HG03060 (cell line): Measurements from ENCODE around the gene TRAF3.
"Not testable (repeated sequence)": the region's sequence is repeated elsewhere in the genome, so short reads cannot be mapped to it uniquely, and the experiment has no call there.

ENCODE experiments used
- ATAC-seq: cut with Tn5 transposase; IDR thresholded peaks from one replicate; pipeline ENCODE4 v1.9.1; 2021; ENCODE audit warnings: low read depth, moderate number of reproducible peaks; ENCODE audit not compliant: unreplicated experiment

Gene TRAF3

DNA sequence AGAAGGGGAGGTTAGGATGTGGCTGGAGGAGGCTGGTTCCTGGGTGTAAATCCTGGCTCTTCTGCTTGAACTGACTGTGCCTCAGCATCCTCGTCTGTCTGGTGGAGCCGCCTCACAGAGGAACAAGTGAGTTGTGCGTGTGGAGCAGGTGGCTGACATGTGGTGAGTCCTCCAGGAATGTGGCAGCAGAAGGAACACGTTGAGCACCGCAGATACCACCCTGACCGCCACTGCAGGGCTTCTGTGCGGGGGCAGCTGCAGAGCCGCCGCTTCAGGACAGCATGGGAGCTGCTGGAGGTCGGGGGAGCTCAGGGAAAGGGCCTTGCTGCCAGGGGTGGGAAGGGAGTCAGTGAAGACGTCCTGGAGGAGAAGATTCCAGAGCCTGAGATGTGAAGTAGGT is 48.9 kb downstream of the TRAF3 start:
- ATAC-seq = no peak

DNA sequence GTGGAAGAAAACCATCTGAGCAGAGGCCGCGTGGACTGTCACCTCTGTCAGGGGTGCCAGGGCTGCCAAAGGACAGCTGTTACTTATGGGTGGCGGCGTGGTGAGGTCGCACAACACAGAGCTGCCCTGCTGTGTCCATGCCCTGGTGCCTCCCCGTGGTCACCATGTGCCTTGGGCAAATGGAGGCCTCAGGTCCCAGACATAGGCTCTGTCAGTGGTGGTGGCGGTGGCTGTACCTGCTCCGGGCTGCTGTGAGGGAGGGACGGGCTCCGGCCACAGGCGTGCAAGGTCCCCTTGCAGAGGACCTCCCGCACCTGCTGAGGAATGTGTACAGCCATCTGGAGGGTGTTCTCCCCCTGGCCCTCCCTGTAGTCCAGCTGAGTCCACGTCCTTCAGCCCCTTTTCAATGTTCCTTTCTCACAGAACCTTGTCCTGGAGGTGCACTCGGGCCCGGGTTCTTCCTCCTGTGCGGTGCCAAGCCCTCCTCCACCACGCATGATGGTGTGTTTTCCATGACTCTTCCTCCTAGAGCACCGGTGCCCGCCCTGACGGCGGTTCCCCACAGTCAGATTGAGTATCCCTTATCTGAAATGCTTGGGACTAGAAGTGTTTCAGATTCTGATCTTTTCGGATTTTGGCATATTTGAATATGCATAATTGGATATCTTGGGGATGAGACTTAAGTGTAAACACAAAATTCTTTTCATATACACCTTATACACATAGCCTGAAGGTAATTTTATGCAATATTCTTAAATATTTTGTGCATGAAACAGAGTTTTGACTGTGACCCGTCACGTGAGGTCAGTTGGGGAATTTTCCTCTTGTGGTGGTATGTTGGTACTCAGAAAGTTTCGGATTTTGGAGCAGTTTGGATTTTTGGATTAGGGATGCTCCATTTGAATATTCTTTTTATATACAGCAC is 49.8 kb downstream of the TRAF3 start:
- ATAC-seq = no peak

DNA sequence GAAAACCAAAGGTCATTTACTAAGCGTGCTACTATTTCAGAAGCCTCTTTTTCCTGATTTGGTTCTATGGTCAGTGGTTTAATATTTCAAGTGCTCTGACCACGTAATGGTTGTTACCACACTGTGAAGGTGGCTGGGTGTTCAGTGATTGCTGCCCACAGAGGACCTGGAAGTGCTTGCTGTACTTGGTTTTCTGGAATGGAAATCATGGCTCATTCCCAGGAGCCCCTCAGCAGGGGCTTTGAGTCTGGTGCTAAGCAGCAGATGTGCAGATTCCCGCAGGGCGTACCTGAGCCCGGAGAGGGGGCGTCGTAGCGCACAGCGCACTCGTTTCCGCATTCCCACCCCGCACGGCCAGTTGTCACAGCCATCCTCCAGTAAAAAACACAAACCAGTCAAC is 50.5 kb downstream of the TRAF3 start:
- no peak for ATAC-seq

DNA sequence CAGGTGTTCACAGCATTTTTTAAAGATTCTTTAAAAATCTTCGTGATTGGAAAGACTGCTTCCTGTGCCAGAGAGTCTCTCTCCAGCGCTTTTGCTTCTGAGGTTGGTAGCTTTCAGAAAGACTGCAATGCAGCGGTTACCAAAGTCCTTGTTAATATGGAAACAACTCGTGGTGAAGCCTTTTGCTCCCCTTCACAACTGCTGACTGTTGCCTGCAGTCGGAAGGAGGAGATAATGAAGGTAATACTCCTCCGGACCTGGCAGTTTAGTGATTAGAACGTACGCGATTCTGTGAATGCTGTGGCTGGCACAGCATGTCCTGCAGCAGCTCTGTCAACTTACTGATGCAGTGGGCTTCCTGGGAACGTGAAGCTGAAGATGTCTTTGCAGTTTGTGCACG is 50.9 kb downstream of the TRAF3 start:
- no peak for ATAC-seq

DNA sequence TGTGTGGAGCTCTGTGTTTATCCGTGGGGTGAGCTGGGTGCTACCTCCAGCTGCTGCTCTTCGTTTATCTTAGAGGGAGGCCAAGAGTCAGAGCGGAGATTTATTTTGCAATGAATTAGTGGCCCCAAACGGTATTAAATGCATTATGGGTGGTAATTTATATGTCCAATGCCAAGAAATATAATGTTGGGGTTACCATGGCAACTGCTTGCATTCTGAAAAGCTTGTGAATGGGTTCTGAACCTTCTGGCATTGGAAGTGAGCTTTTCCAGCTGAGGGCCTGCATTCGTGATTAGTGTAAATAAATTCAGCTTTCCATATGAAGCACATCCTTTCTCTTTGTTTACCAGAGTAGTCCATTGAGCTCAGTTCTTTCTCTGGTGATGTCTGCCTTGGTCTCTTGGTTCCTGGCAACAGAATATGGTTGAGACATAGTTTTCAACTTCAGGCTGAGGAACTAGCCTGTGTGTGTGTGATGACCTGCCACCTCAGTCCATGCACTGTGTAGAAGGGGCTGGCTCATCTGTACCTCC is 51.8 kb downstream of the TRAF3 start:
- ATAC-seq = no peak

DNA sequence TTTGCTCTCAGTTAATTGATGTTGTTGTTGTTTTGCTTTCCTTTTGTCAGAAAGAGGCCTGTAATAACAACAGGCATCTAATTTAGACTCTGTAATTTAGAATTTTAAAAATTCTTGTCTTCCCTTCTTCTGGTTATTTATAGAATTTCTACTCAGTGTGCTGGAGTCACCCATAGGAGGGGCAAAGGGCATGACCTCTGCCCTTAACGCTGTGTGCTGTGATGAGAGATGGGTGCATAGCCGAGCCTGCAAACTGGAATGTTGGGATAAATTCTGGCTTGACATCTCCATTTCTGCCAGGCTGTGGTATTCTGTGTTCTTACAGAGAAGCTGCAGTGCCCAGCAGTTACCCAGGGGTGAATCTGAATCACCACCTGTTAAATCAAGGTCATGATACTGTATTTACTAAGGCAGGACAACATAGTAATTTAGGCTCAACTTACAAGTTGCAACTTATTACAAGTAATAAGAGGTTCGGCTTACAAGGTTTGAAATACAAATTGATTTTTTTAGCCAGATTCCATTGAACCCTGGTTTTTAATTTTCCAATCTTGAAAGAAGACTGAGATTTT is 53.3 kb downstream of the TRAF3 start:
- ATAC-seq = no peak

DNA sequence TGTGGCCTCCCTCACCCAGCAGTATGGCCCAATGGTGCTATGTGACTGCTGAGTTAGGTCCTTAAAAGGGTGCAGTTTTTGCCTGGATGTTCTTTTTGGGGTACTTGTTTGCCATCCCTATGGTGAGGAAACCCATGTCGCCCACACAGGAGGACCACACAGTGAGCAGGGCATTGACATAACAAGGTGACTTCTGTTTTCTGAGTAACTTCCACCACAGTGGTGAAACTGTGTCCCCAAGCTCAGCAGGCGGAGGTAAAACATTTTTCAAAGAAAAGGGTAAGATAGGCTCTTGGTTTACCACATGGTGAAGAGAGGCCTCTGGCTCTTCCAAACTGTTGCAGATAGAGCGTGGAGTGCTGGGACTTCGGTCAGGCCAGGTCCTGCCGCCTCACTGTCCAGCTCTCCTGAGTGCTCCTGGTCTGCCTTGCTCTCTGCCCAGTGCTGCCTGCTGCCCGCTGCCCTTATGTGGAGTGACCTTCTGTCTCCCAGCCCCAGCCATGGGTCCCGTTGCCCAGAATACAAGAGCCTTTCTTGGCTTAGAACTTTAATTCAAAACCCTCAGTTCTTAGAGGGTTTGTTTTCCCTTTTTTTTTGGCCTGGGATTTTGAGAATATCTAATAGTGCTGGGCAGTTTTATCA is 54.0 kb downstream of the TRAF3 start:
- no peak for ATAC-seq

DNA sequence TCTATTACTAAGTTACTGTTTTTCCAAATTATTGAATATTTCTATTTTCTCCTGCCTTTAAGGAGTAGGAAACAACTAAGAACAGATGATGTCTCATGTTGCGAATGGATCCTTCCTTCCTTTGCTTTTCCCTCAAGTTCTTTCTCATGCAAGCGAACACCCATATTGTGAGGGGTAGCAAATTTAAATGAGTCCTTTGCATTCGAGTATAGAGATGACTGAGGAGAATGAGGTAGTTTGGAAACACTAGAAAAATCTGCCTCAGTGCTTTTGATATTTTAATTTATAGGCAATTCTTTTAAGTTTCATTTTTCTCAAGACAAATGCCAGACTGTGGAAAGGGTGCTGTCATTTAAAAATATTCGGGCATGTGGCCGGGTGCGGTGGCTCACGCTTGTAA is 56.1 kb downstream of the TRAF3 start:
- no peak for ATAC-seq

DNA sequence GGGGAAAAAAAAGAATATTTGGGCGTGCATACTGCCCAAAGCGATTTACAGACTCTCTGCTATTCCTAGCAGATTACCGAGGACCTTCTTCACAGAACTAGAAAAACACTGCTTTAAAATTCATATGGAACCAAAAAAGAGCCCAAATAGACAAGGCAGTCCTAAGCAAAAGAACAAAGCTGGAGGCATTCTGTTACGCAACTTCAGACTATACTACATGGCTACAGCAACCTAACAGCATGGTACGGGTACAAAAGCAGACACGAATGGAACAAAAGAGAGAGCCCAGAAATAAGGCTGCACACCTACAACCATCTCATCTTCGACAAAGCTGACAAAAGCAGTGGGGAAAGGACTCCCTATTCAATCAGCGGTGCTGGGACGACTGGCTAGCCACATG is 56.7 kb downstream of the TRAF3 start:
- ATAC-seq = no peak

DNA sequence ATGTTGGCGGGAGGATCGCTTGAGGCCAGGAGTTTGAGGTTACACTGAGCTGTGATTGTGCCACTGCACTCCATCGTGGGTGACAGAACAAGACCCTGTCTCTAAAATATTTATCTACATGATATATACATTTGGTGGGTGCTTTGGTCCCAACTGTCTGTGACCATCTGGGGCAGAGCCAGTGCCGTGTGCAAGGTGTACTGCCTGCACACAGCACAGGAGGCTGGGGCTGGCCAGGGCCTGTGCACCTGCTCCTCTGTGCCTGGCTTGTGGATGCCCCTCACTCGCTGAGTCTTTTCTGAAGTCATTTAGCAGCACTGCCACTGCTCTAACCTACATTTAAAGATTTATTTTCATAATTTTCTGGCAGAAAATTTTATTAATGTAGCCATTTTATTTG is 58.7 kb downstream of the TRAF3 start:
- ATAC-seq = no peak

DNA sequence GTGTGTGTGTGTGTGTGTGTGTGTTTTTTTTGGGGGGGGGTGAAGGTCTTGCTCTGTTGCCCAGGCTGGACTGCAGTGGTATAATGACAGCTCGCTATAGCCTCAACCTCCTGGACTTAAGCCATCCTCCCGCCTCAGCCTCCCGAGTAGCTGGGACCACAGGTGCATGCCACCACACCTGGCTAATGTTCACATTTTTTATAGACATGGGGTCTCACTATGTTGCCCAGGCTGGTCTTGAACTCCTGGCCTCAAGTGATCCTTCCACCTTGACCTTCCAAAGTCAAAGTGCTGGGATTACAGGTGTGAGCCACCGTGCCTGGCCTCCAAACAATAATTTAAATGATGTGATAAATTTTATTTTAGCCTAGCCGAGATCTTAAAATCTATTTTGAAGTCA is 59.9 kb downstream of the TRAF3 start:
- not testable (repeated sequence) for ATAC-seq

DNA sequence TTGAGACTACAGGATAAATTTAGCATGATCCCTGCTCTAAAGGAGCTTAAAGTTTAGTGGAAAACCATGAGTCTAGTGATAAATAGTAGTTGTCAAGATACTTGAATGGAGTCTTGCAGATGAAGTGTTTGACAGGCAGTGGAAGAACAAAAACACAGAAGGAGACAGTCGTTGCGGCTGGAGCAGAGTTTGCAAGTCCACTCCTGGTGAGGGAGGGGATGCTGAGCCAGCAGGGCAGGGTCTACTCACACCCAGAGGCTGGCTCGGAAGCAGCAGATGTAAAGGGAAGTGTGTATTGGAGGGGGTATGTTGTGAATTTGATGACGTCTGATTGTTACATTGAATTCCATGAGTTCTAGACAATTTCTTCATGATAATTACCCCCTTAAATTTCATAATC is 61.3 kb downstream of the TRAF3 start:
- no peak for ATAC-seq

DNA sequence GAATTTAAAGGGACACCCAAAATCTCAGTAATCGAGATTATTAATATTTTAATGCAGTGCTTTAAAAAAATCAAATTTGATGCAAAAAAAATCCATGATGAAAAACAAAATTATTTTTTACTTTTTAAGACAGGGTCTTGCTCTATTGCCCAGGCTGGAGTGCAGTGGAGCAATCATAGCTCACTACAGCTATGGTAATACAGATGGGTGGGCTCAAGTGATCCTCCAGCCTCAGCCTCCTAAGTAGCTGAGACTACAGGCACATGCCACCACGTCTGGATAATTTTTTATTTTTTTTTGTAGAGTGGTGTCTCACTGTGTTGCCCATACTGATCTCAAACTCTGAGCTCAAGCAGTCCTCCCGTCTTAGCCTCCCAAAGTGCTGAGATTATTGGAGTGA is 62.9 kb downstream of the TRAF3 start:
- ATAC-seq = no peak

DNA sequence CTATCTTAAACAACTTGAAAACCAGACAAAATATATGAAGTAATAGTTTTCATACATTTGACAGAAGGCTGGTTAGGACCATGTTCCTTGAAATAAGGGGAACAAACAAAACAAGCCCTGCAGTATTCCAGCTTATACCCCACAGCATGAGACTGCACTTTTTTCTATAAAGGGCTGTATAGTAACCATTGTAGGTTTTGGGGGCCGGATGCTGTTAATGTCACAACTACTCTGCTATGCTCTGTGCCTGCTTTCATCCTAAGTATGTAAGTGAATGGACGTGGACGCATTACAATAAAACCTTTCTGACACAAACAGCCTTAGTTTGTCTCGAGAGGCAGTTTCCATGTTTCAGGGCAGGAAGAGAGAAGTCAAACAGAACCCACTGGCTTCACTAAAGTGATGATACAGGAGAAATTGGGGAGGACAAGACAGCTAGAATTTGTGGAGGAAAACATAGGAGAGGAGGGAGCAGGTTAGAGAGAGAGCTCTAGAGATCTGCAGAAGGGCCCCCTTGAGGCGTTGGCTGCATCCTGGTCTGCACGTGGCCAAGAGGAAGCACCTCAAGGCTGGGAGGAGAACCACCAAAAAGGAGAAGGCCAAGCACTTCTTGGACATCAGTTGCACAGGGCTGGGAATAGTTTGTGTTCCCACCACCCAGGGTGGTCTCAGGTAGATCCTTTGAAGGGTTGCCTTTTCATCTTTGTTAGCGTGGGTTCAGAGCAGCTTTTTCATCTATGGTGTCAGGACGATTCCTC is 63.7 kb downstream of the TRAF3 start:
- ATAC-seq = no peak

DNA sequence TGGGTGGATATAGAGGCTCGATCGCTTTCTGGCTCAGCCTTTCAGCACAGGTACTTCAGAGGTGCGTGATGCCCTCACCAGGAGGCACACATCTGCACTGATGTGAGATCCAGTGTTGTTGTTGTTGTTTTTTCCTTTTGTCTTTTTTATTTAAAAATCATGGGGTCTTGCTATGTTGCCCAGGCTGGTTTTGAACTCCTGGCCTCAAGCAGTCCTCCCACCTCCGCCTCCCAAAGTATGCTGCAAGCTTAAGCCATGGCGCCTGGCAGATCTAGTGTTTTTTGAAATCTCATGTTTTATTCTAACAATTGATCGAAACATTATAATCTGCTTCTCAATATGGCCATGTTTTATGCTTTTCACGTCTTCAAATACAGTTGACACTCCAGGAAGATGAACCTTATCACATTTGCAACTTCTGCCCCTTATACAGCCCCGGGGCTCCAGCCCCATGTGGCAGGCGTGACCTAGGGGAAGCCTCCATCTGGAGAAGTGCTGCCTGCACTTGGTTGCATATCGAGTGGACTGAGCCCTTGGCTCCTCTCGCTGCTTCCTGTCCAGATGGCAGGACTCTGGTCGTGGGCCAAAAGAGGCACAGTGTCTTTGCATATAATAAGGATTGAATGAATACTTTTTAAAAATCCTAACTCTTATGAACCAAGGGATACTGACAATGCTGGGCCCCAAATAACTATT is 71.7 kb downstream of the TRAF3 start:
- no peak for ATAC-seq

DNA sequence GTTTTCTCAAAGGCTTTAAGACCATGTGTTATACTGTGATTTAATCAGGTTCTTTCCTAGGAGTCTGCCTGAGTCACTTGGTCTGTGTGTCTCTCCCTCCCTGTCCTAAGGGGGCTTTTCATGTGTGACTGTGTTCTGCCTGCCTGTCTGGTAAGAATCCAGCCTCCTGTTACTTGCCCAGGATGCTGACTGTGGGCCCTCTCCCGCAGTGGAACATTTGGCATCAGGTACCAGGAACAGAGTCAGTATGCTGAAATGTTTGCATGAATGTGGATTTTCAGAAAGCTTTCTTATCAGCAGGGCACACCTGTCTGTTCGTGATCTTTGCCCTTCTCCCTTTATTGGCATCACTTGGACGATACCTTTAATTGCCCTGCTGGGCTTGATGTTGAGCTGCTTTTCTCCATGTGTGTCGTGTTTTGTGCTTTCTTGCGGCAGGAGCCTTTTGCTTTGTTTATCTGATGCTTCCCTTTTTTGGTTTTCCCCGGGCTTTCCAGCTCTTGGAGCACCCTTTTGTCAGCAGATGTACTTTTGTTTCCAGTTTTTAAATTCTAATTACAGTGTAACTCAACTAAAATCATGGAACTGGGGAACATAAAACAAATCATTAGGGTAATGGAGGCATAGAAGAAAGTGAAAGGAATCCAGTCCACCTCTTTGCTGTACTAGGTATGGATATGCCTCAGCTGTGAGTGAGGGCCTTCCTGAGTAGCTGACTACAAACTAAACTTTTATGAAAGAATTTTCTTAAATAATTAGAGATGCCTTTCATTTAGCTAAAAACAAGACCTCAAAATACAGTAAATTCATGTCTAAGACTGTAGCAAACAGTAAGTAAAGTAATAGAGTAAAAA is 72.5 kb downstream of the TRAF3 start:
- ATAC-seq = no peak

DNA sequence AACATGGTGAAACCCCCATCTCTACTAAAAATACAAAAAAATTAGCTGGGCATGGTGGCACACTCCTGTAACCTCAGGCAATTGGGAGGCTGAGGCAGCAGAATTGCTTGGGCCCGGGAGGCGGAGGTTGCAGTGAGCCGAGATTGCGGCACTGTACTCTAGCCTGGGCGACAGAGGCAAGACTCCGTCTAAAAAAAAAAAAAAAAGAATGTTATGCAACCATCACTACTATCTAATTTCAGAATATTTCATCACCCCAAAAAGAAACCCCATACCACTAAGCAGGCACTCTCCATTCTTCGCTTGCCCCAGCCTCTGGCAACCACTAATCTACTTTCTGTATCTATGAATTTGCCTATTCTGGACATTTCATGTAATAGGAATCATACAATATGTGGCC is 76.4 kb downstream of the TRAF3 start:
- ATAC-seq = no peak

DNA sequence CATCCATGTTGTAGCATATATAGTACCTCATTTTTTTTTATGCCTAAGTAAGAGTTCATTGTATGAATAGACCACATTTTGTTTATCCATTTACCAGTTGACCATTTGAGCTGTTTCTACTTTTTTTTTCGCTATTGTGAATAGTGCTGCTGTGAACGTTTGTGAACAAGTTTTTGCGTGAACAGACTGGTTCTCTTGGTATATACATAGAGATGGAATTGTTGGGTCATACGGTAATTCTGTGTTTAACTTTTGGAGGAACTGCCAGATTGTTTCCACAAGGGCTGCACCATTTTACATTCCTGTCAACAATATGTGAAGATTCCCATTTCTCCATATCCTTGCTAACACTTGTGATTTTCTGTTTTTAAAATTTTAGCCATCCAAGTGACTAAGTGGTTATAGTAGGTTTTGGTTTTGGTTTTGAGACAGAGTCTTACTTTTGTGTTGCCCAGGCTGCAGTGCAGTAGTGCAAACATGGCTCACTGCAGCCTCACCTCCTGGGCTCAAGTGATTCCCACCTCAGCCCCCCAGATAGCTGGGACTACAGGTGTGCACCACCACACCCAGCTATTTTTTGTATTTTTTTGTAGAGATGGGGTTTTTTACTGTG is 76.9 kb downstream of the TRAF3 start:
- no peak for ATAC-seq

DNA sequence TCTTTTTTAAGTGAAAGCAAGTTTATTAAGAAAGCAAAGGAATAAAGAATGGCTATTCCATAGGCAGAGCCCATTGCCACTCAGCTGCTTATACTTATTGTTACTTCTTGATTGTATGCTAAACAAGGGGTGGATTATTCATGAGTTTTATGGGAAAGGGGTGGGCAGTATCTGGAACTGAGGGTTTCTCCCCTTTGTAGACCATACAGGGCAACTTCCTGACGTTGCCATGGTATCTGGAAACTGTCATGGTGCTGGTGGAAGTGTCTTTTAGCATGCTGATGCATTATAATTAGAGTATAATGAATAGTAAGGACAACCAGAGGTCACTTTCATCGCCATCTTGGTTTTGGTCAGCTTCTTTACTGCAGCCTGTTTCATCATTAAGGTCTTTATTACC is 78.9 kb downstream of the TRAF3 start:
- no peak for ATAC-seq
